ENCODE data around the gene SPP1.

- no peak for TF ChIP-seq POLR2AphosphoS5 (IDR thresholded peaks at IDR 0.05; ENCODE audit: low read depth, low read length)
- TF ChIP-seq REST (IDR thresholded peaks at IDR 0.05; ENCODE audit: insufficient read depth in 1 of 2, low read depth in 2 of 2, low read length in 2 of 2) = no peak
- TF ChIP-seq TAF1 (IDR thresholded peaks at IDR 0.05; ENCODE audit: borderline replicate concordance, insufficient read depth, low read length) = no peak
Observed at GRCh38 chr4:87957061-87957460, 18.5 kb upstream of the SPP1 start.
